Testis (tissue), 2 donors: Measurements from ENCODE around the gene SCAP.

Experiments
- CTCF ChIP-seq, 3 experiments: fragments of 450-650 bp in 2 of 3; fragments of 200-600 bp in 1 of 3; sonication (generic) in 1 of 3; IDR thresholded peaks; one replicate each; pipeline ENCODE4 v1.5.1; 2016 to 2019; ENCODE audit warnings: antibody characterized with exemption in 3 of 3, mild to moderate bottlenecking in 2 of 3, moderate library complexity in 1 of 3
- POLR2A ChIP-seq: fragments of 450-650 bp; IDR thresholded peaks from one replicate; pipeline ENCODE4 v1.6.1; 2017; ENCODE audit warnings: antibody characterized with exemption, mild to moderate bottlenecking, moderate library complexity

- no peak for TF ChIP-seq CTCF (IDR thresholded peaks at IDR 0.05)
- TF ChIP-seq POLR2A: no peak
Measured at GRCh38 chr3:47422743-47423142, 53.0 kb downstream of the SCAP start.
